DND-41 (cell line): ENCODE measurements around the gene EP400.

Source experiments
- ATAC-seq: fragments of 200-7000 bp; cut with Tn5 transposase; 3 replicates; pipeline ENCODE4 v1.9.1; 2021; ENCODE audit warnings: low read depth; ENCODE audit not compliant: insufficient read depth
- DNase-seq: peaks from one replicate; pipeline ENCODE4 v3.0.0-alpha.2; 2020
- H2AFZ ChIP-seq: 2 replicates; pipeline ENCODE4 v1.6.0; 2012; ENCODE audit warnings: low read depth, low read length
- H3K27ac ChIP-seq: 2 replicates; pipeline ENCODE4 v1.5.1; 2012; ENCODE audit warnings: low read length, inconsistent platforms
- H3K27me3 ChIP-seq: fragments of 200-600 bp; sonication (generic); 2 replicates; pipeline ENCODE4 v1.6.0; 2012; ENCODE audit warnings: low read length, mild to moderate bottlenecking, inconsistent platforms; ENCODE audit not compliant: insufficient read depth, poor library complexity
- H3K36me3 ChIP-seq: 2 replicates; pipeline ENCODE4 v1.5.1; 2012; ENCODE audit warnings: low read length, inconsistent platforms; ENCODE audit not compliant: insufficient read depth
- H3K4me1 ChIP-seq: 2 replicates; pipeline ENCODE4 v1.5.1; 2012; ENCODE audit warnings: mild to moderate bottlenecking, low read length; ENCODE audit not compliant: insufficient read depth
- H3K4me2 ChIP-seq: 2 replicates; pipeline ENCODE4 v1.6.0; 2012; ENCODE audit warnings: mild to moderate bottlenecking, moderate library complexity, low read length, inconsistent platforms; ENCODE audit not compliant: insufficient read depth
- H3K4me3 ChIP-seq, 2 experiments: fragments of 200-600 bp in 1 of 2; shearing (Covaris generic) in 1 of 2; 2 replicates each; pipeline ENCODE4 v1.5.1; 2012 to 2016; ENCODE audit warnings: inconsistent platforms in 2 of 2, low read length in 2 of 2, mild to moderate bottlenecking in 2 of 2, low read depth in 1 of 2, moderate library complexity in 1 of 2
- H3K79me2 ChIP-seq: 2 replicates; pipeline ENCODE4 v1.6.0; 2012; ENCODE audit warnings: low read length, inconsistent platforms; ENCODE audit not compliant: insufficient read depth
- H3K9ac ChIP-seq: 2 replicates; pipeline ENCODE4 v1.6.0; 2012; ENCODE audit warnings: low read depth, mild to moderate bottlenecking, inconsistent platforms, low read length, moderate library complexity
- H3K9me3 ChIP-seq: 2 replicates; pipeline ENCODE4 v1.5.1; 2012; ENCODE audit warnings: low read length, moderate library complexity, mild to moderate bottlenecking, inconsistent platforms; ENCODE audit not compliant: insufficient read depth, severe bottlenecking
- H4K20me1 ChIP-seq: 2 replicates; pipeline ENCODE4 v1.6.0; 2012; ENCODE audit warnings: low read length; ENCODE audit not compliant: insufficient read depth
- EZH2 ChIP-seq: IDR thresholded peaks from 3 replicates; pipeline ENCODE4 v1.6.1; 2012; ENCODE audit warnings: borderline replicate concordance, low read depth, mild to moderate bottlenecking, moderate library complexity, low read length, inconsistent platforms; ENCODE audit not compliant: severe bottlenecking
- TF ChIP-seq, protein P1 (sequence below): IDR thresholded peaks from 2 replicates; pipeline ENCODE4 v1.5.1; 2012; ENCODE audit warnings: borderline replicate concordance, low read length, moderate library complexity, mild to moderate bottlenecking; ENCODE audit not compliant: poor library complexity, severe bottlenecking; ENCODE audit errors: extremely low read depth

Gene EP400

DNA sequence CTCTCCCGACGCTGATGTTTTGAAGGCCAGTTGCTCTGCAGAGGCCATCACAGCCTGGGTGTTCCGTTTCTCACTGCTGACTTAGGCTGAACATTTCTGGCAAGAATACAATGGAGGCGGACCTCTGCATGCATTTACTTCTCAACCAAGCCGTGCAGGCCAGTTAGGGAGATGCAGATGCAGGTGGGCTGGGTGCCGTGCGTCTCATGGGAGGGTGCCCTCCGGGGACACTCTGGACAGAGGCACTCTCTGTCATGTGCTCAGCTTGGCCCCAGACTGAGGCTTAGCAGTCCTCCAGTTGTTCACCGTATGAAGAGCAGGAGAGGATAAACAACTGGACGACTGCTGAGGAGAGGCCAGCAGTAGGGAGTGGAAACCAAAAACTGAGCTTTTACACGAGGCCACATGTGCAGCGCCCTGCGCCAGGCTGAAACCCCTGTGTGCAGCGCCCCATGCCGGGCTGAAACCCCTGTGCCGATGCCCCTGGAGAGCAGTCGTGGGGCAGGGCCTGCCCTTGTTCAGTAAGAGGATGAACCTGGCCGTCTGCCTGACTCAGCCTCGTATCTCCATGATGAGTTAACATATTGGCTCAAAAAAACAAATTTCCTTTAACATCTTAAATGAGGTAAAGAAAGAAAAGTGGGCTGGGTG lies 162.0 kb downstream of the EP400 start:
- no peaks in the 10 kb centered on the region for H3K27me3 ChIP-seq
- no peak overlapping the region for H3K9ac ChIP-seq
- no peak overlapping the region for H3K4me3 ChIP-seq
- no peak overlapping the region for H3K4me2 ChIP-seq
- TF ChIP-seq, protein P1, sequence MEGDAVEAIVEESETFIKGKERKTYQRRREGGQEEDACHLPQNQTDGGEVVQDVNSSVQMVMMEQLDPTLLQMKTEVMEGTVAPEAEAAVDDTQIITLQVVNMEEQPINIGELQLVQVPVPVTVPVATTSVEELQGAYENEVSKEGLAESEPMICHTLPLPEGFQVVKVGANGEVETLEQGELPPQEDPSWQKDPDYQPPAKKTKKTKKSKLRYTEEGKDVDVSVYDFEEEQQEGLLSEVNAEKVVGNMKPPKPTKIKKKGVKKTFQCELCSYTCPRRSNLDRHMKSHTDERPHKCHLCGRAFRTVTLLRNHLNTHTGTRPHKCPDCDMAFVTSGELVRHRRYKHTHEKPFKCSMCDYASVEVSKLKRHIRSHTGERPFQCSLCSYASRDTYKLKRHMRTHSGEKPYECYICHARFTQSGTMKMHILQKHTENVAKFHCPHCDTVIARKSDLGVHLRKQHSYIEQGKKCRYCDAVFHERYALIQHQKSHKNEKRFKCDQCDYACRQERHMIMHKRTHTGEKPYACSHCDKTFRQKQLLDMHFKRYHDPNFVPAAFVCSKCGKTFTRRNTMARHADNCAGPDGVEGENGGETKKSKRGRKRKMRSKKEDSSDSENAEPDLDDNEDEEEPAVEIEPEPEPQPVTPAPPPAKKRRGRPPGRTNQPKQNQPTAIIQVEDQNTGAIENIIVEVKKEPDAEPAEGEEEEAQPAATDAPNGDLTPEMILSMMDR = no peak
- no peak for TF ChIP-seq EZH2
- no peaks in the 10 kb centered on the region for H3K9me3 ChIP-seq
- H3K4me1 ChIP-seq = no peaks in the 10 kb centered on the region
- no peak overlapping the region for H2AFZ ChIP-seq
- H3K79me2 ChIP-seq = no peaks in the 10 kb centered on the region
- peaks cover 83% of the 10 kb centered on the region for H3K36me3 ChIP-seq
- ATAC-seq (no peak), DNase-seq (no peak)
- no peak overlapping the region for H3K27ac ChIP-seq
- H4K20me1 ChIP-seq = no peaks in the 10 kb centered on the region

DNA sequence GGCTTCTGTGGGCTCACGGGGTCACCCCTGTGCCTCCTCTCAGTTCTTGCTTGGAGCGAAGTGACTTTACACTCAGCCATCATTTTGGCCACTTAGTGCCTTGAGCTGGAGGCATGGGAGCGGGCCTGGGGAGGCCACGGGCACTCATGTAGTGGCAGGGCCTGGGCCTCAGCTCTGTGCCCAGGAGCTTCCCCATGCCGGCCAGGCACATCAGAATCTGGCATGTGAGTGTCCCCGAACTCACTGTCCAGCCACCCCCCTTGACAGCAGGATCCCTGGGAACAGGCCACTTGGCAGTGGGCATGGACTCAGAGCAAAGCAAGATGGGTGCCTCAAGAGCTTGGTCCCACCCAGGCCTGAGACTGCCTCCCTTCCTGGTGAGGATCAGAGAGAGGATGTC lies 164.9 kb downstream of the EP400 start:
- ATAC-seq = no peak
- Histone ChIP-seq H3K79me2 (no peaks in the 10 kb centered on the region), H4K20me1 (no peaks in the 10 kb centered on the region; the same call in 1 of the 2 replicates), H3K27ac (no peak overlapping the region), H3K4me2 (no peak overlapping the region), H3K4me3 (no peak overlapping the region), H3K27me3 (no peaks in the 10 kb centered on the region), H3K4me1 (no peaks in the 10 kb centered on the region), H3K9me3 (no peaks in the 10 kb centered on the region), H2AFZ (no peak overlapping the region), H3K9ac (no peak overlapping the region), H3K36me3 (peaks cover 79% of the 10 kb centered on the region)
- TF ChIP-seq, protein P1 = no peak
- no peak for TF ChIP-seq EZH2
- no peak for DNase-seq

DNA sequence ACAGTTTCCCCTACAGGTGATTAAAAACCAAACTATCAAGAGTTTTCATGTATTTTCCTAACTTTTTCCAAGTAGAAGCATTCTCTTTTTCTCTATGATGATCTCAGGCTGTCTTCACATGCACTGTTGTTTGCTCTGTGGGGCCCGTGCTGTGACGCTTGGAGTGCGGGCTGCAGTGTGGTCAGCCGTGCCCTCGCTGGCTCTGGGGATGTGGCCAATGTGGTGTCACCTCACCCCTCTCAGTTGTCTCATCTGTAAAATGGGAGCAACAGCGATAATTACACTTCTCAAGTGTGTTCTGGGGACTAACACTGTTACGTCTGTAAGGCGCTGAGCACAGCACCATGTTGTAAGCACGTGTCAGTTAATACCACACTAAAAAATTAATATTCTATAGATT lies 165.8 kb downstream of the EP400 start:
- no peak overlapping the region for H3K4me2 ChIP-seq
- H3K9me3 ChIP-seq = no peaks in the 10 kb centered on the region
- H3K4me1 ChIP-seq = no peaks in the 10 kb centered on the region
- TF ChIP-seq, protein P1 = no peak
- no peak for TF ChIP-seq EZH2
- no peak overlapping the region for H3K4me3 ChIP-seq
- H4K20me1 ChIP-seq = no peaks in the 10 kb centered on the region; the same call in 1 of the 2 replicates
- H2AFZ ChIP-seq = no peak overlapping the region
- H3K27ac ChIP-seq = no peak overlapping the region
- DNase-seq (no peak), ATAC-seq (no peak)
- no peak overlapping the region for H3K9ac ChIP-seq
- H3K36me3 ChIP-seq = peaks cover 80% of the 10 kb centered on the region
- no peaks in the 10 kb centered on the region for H3K79me2 ChIP-seq
- H3K27me3 ChIP-seq = no peaks in the 10 kb centered on the region
